Kidney (tissue), 14 donors: ENCODE data around the gene CLEC18A. TPM values are rescaled to one million over a fixed set of nuclear protein-coding genes. Genes with fewer than 3 reads are reported as not detected.

Experiments
- DNase-seq, 5 donors: peaks; one replicate each; pipeline ENCODE4 v3.0.0-alpha.2; 2013 to 2020
- FAIRE-seq: peaks from 2 replicates; lab custom pipeline; 2012; peaks lifted over from hg19 to GRCh38; lab: Jason Lieb, UNC
- H3K27ac ChIP-seq, 2 donors: one replicate each; pipeline ENCODE4 v1.7.0; 2013; ENCODE audit warnings: low read depth in 2 of 2, low read length in 2 of 2, inconsistent platforms in 1 of 2
- H3K27me3 ChIP-seq: one replicate; pipeline ENCODE4 v1.7.1; 2013; ENCODE audit warnings: low read length, inconsistent platforms; ENCODE audit not compliant: control insufficient read depth, insufficient read depth
- H3K36me3 ChIP-seq, 3 donors: one replicate each; pipeline versions ENCODE4 v1.7.0 to v1.7.1; 2013; ENCODE audit warnings: low read length in 3 of 3, control low read depth in 1 of 3, inconsistent platforms in 1 of 3; ENCODE audit not compliant: insufficient read depth in 3 of 3, control insufficient read depth in 2 of 3
- H3K4me1 ChIP-seq, 3 donors: one replicate each; pipeline versions ENCODE4 v1.7.0 to v1.7.1; 2013; ENCODE audit warnings: low read length in 3 of 3, inconsistent platforms in 1 of 3, low read depth in 1 of 3; ENCODE audit not compliant: control insufficient read depth in 2 of 3, insufficient read depth in 2 of 3
- H3K4me3 ChIP-seq, 3 donors: one replicate each; pipeline versions ENCODE4 v1.7.0 to v1.8.1; 2013; ENCODE audit warnings: low read length in 3 of 3, control low read depth in 1 of 3, inconsistent platforms in 1 of 3
- H3K9ac ChIP-seq, 3 donors: one replicate each; pipeline versions ENCODE4 v1.7.0 to v1.7.1; 2013; ENCODE audit warnings: low read length in 3 of 3, control low read depth in 1 of 3, inconsistent platforms in 1 of 3
- H3K9me3 ChIP-seq, 3 donors: one replicate each; pipeline versions ENCODE4 v1.7.0 to v1.7.1; 2013; ENCODE audit warnings: low read length in 3 of 3, control low read depth in 1 of 3, inconsistent platforms in 1 of 3; ENCODE audit not compliant: control insufficient read depth in 2 of 3, insufficient read depth in 1 of 3
- intact Hi-C: fragments of 100-400 bp; cut with DNase I; formaldehyde crosslinking; loops from one replicate; pipeline ENCODE4 v1.11.1; 2022
- polyA plus RNA-seq: library from polyadenylated mRNA; stranded (reverse); fragments of 350-450 nt; fragmentation: Illumina TruSeq; extraction: RNeasy Lipid Tissue Mini Kit (QIAGEN cat#74804); gene quantifications from one replicate; pipeline ENCODE4 v1.2.3, GENCODE V29; 2014; ENCODE audit warnings: low read depth, low replicate concordance; ENCODE audit not compliant: insufficient read depth
- total RNA-seq: library from RNA; stranded (reverse); fragmentation: NEBNext Ultra II Directional; extraction: Animal tissue kit (Norgen Biotek cat#: 25700); gene quantifications from one replicate; pipeline ENCODE4 v1.2.1, GENCODE V29; 2021
- TF ChIP-seq, protein P1 (sequence below): IDR thresholded peaks from 3 replicates; pipeline ENCODE4 v1.5.1; 2012; ENCODE audit warnings: mild to moderate bottlenecking, moderate library complexity, borderline replicate concordance; ENCODE audit not compliant: insufficient read depth; ENCODE audit errors: extremely low read depth
- donor health status: control.
- donor health status: control.
- donor health status: control.
- donor health status: control.
- donor health status: control.
- donor health status: DM: yes; HTN: yes; CAD: no.
- donor health status: Normal renal cell carcinoma (clear cell type).

CLEC18A gene
- total and polyA plus RNA-seq, 2 donors from 2014 or later = 0.85 to 87.7 TPM

GRCh38 chr16:69909760-69910159 lies 41.4 kb upstream of the CLEC18A start:
- DNase-seq (no peak), FAIRE-seq (peak; percentile 13)
- no peak overlapping the region for H3K27ac ChIP-seq

GRCh38 chr16:69910964-69911363 lies 40.2 kb upstream of the CLEC18A start:
- Histone ChIP-seq H3K36me3 (peaks cover 2 to 11% (median 7%) of the 10 kb centered on the region in 3 donors), H3K4me3 (peak overlapping the region in 1 of 3 donors; percentile 16), H3K9me3 (no peaks in the 10 kb centered on the region), H3K9ac (no peak overlapping the region), H3K4me1 (peaks cover 0 to 7% (median 3%) of the 10 kb centered on the region in 3 donors), H3K27ac (peak overlapping the region in 1 of 2 donors; percentile 35), H3K27me3 (no peaks in the 10 kb centered on the region)
- FAIRE-seq = no peak
- no peak for DNase-seq
- intact Hi-C loops = no loop called here
- TF ChIP-seq, protein P1, sequence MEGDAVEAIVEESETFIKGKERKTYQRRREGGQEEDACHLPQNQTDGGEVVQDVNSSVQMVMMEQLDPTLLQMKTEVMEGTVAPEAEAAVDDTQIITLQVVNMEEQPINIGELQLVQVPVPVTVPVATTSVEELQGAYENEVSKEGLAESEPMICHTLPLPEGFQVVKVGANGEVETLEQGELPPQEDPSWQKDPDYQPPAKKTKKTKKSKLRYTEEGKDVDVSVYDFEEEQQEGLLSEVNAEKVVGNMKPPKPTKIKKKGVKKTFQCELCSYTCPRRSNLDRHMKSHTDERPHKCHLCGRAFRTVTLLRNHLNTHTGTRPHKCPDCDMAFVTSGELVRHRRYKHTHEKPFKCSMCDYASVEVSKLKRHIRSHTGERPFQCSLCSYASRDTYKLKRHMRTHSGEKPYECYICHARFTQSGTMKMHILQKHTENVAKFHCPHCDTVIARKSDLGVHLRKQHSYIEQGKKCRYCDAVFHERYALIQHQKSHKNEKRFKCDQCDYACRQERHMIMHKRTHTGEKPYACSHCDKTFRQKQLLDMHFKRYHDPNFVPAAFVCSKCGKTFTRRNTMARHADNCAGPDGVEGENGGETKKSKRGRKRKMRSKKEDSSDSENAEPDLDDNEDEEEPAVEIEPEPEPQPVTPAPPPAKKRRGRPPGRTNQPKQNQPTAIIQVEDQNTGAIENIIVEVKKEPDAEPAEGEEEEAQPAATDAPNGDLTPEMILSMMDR = no peak

More at GRCh38 chr16:69909760-69910159, 41.4 kb upstream of the CLEC18A start:
- TF ChIP-seq, protein P1 = no peak
- Histone ChIP-seq H3K4me1 (peaks cover 0 to 7% (median 3%) of the 10 kb centered on the region in 3 donors), H3K36me3 (peaks cover 2 to 11% (median 7%) of the 10 kb centered on the region in 3 donors), H3K4me3 (no peak overlapping the region), H3K27me3 (no peaks in the 10 kb centered on the region), H3K9ac (no peak overlapping the region), H3K9me3 (no peaks in the 10 kb centered on the region)
- intact Hi-C loops = no loop called here

DNA sequence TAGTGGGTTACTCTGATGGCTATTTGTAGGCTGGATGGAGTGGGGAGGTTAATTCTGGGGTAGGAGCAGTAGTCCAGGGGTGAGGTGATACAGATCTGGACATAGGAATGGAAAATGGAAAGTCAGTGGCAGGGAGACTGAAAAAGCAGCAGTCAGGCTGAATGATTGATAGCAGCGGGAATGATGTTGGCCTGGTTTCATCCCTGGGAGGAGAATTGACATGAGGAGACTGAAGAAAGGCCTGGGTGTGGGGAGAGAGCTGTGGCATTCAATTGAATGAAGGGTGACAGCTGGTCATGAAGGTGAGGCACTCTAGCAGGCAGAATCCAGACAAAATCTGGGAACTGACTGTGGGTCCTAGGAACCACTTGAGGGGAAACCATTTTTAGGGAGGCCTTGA lies 34.7 kb upstream of the CLEC18A start:
- Histone ChIP-seq H3K27ac (peak overlapping the region; percentile 8 to 77), H3K36me3 (no peaks in the 10 kb centered on the region), H3K9ac (no peak overlapping the region), H3K9me3 (no peaks in the 10 kb centered on the region), H3K4me3 (no peak overlapping the region), H3K27me3 (no peaks in the 10 kb centered on the region), H3K4me1 (peaks cover 0 to 15% (median 13%) of the 10 kb centered on the region in 3 donors)
- FAIRE-seq (no peak), DNase-seq (no peak)
- intact Hi-C loops = no loop called here
- TF ChIP-seq, protein P1 = no peak

DNA sequence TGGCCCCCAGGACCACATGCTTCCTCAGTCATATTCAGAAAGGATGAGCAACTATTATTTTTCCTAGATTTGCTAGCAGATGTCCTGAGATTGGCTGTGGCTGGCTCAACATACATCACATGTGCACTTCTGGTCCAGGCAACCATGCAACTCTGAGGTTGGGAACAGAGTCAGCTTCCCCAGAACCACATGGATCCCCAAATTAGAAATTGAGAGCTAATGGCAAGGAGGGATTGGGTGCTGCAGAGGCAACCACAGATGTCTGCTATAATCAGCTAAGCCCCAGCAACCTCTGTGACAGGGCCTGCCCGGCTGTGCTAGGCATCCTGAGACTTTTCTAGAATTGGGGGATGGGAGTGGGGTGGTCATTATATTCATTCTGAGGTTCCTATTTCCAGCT lies 33.8 kb upstream of the CLEC18A start:
- no peak for FAIRE-seq
- TF ChIP-seq, protein P1 = no peak
- no peaks in the 10 kb centered on the region for H3K27me3 ChIP-seq
- peak overlapping the region; percentile 77 to 82 for H3K27ac ChIP-seq
- no peaks in the 10 kb centered on the region for H3K9me3 ChIP-seq
- intact Hi-C loops = no loop called here
- no peak for DNase-seq
- H3K9ac ChIP-seq = peak overlapping the region in 1 of 3 donors; percentile 51
- peak overlapping the region in 1 of 3 donors; percentile 42 for H3K4me3 ChIP-seq
- peaks cover 0 to 15% (median 13%) of the 10 kb centered on the region in 3 donors for H3K4me1 ChIP-seq
- H3K36me3 ChIP-seq = no peaks in the 10 kb centered on the region
